Endothelial cell of umbilical vein (primary cell): Measurements from ENCODE around the gene TSPAN18.
A peak's percentile ranks its signal among the peaks of the same experiment; 100 is the strongest.

Experiments
- EZH2 ChIP-seq: IDR thresholded peaks from 2 replicates; pipeline ENCODE4 v1.6.1; 2012; ENCODE audit warnings: borderline replicate concordance, low read depth, mild to moderate bottlenecking, moderate library complexity, low read length, inconsistent platforms; ENCODE audit not compliant: severe bottlenecking
- FOS ChIP-seq: IDR thresholded peaks from 2 replicates; pipeline ENCODE4 v1.6.1; 2011; ENCODE audit warnings: mild to moderate bottlenecking, low read length, moderate library complexity, borderline replicate concordance; ENCODE audit not compliant: insufficient read depth
- GATA2 ChIP-seq: IDR thresholded peaks from 2 replicates; pipeline ENCODE4 v1.7.0; 2011; ENCODE audit warnings: low read depth, mild to moderate bottlenecking, moderate library complexity, mixed read lengths, low read length; ENCODE audit not compliant: insufficient read length, insufficient read depth
- MYC ChIP-seq: IDR thresholded peaks from one replicate; pipeline ENCODE4 v1.6.1; 2011; ENCODE audit warnings: mild to moderate bottlenecking, low read depth, low read length
- POLR2A ChIP-seq: IDR thresholded peaks from 2 replicates; pipeline ENCODE4 v1.6.1; 2012; ENCODE audit warnings: low read depth, mild to moderate bottlenecking, control low read depth, low read length
- POLR2AphosphoS5 ChIP-seq: IDR thresholded peaks from 2 replicates; pipeline ENCODE4 v1.6.1; 2012; ENCODE audit warnings: low read depth, mild to moderate bottlenecking, control low read depth, low read length, moderate library complexity; ENCODE audit not compliant: insufficient read depth
- TF ChIP-seq, protein P1 (sequence below), 2 donors: IDR thresholded peaks; 1 replicate in 1 of 2; 2 replicates in 1 of 2; pipeline ENCODE4 v1.5.1; 2011; ENCODE audit warnings: low read length in 2 of 2, mild to moderate bottlenecking in 2 of 2, moderate library complexity in 2 of 2, control low read depth in 1 of 2, inconsistent platforms in 1 of 2, low read depth in 1 of 2; ENCODE audit not compliant: insufficient read depth in 1 of 2; ENCODE audit errors: extremely low read depth in 1 of 2
- TF ChIP-seq, protein P2 (sequence below): IDR thresholded peaks from 2 replicates; pipeline ENCODE4 v1.6.1; 2011; ENCODE audit not compliant: insufficient read depth, insufficient read length

DNA sequence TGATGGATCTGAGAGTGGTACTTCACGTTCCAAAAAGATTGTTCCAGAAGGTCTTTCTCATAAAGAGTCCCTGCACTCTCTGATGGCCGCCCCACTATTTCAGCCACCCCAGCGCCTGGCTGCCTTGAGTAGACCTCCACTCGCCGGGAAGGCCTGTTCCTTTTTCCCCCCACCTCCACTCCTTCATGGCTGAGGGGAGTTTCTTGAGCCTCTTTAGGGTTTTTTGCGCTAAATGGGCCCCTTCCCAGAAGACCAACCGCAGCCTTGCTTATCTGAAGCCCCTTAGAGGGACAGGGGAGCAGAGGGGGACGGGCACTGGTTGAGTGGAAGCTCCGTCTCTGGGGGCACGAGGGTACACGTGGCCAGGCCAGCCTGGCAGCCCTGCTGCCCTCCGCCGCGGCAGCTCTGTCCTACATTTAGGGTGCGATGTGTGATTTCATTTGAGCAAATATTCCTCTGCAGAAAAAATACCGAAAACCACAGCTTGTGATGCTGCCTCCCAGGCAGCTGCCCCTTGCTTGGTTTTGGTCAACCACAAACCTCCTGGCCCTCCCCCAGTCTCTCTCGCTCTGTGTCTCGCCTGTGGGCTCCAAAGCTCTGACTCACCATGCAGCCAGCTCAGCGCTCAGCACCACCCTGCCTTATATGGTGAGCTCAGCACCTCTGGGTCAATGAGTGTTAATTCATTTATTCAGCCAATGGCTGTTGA is 135.2 kb downstream of the TSPAN18 start:
- TF ChIP-seq, protein P1, sequence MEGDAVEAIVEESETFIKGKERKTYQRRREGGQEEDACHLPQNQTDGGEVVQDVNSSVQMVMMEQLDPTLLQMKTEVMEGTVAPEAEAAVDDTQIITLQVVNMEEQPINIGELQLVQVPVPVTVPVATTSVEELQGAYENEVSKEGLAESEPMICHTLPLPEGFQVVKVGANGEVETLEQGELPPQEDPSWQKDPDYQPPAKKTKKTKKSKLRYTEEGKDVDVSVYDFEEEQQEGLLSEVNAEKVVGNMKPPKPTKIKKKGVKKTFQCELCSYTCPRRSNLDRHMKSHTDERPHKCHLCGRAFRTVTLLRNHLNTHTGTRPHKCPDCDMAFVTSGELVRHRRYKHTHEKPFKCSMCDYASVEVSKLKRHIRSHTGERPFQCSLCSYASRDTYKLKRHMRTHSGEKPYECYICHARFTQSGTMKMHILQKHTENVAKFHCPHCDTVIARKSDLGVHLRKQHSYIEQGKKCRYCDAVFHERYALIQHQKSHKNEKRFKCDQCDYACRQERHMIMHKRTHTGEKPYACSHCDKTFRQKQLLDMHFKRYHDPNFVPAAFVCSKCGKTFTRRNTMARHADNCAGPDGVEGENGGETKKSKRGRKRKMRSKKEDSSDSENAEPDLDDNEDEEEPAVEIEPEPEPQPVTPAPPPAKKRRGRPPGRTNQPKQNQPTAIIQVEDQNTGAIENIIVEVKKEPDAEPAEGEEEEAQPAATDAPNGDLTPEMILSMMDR (IDR thresholded peaks at IDR 0.05; ENCODE audit: extremely low read depth in 1 of 2, insufficient read depth in 1 of 2, low read depth in 1 of 2, low read length in 2 of 2), result no peak
- TF ChIP-seq EZH2, result no peak
- no peak for TF ChIP-seq POLR2A
- TF ChIP-seq FOS, result peak; percentile 90
- peak; percentile 61 for TF ChIP-seq POLR2AphosphoS5
- TF ChIP-seq GATA2, result no peak
- no peak for TF ChIP-seq MYC
- TF ChIP-seq, protein P2, sequence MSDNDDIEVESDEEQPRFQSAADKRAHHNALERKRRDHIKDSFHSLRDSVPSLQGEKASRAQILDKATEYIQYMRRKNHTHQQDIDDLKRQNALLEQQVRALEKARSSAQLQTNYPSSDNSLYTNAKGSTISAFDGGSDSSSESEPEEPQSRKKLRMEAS, result no peak
